MCF 10A (cell line): ENCODE results near the gene CTTN. TPM values are rescaled to one million over a fixed set of nuclear protein-coding genes. Genes with fewer than 3 reads are reported as not detected.

ENCODE experiments used
- BruUV-seq: library from RNA; stranded (reverse); fragments of 400-500 nt; replicated peaks from 2 replicates; lab custom pipeline; 2021; lab: Mats Ljungman, UMichigan
- CTCF ChIA-PET: fragments of 300-600 bp; sonication (Branson Sonifier 250); formaldehyde crosslinking; extraction: SDS; loops from one replicate; lab custom pipeline; 2021; ENCODE audit warnings: antibody characterized with exemption, inconsistent platforms; lab: Yijun Ruan, JAX
- POLR2A ChIA-PET: fragments of 300-600, 350-650 bp; sonication (Branson Sonifier 250); formaldehyde crosslinking; extraction: SDS; loops from one replicate; lab custom pipeline; 2020; ENCODE audit warnings: antibody characterized with exemption, inconsistent platforms; lab: Yijun Ruan, JAX
- DNase-seq: peaks from one replicate; pipeline ENCODE4 v3.0.0-alpha.2; 2018; ENCODE audit not compliant: unreplicated experiment
- H3K27ac Mint-ChIP-seq: one replicate; pipeline ENCODE4 v1.8.0; 2022; ENCODE audit warnings: mild to moderate bottlenecking, low read depth, mixed read lengths; ENCODE audit not compliant: unreplicated experiment
- H3K27me3 Mint-ChIP-seq: one replicate; pipeline ENCODE4 v1.8.0; 2022; ENCODE audit warnings: mixed read lengths; ENCODE audit not compliant: insufficient read depth, unreplicated experiment
- H3K36me3 Mint-ChIP-seq: one replicate; pipeline ENCODE4 v1.8.0; 2022; ENCODE audit warnings: mild to moderate bottlenecking, moderate library complexity, mixed read lengths; ENCODE audit not compliant: insufficient read depth, unreplicated experiment
- H3K4me1 Mint-ChIP-seq: one replicate; pipeline ENCODE4 v1.8.0; 2022; ENCODE audit warnings: mixed read lengths; ENCODE audit not compliant: insufficient read depth, unreplicated experiment
- H3K4me3 Mint-ChIP-seq: one replicate; pipeline ENCODE4 v1.8.0; 2022; ENCODE audit warnings: mild to moderate bottlenecking, moderate library complexity, mixed read lengths; ENCODE audit not compliant: unreplicated experiment
- H3K9me3 Mint-ChIP-seq: one replicate; pipeline ENCODE4 v1.8.0; 2022; ENCODE audit warnings: mixed read lengths; ENCODE audit not compliant: unreplicated experiment
- intact Hi-C: fragments of 100-400 bp; cut with micrococcal nuclease; formaldehyde crosslinking; loops from 2 replicates; pipeline ENCODE4 v1.14.1; 2022
- total RNA-seq: library from RNA; stranded (reverse); gene quantifications from 2 replicates; pipeline ENCODE4 v1.2.3, GENCODE V29; 2022
- TF ChIP-seq, protein P1 (sequence below): fragments of 200-600 bp; IDR thresholded peaks from one replicate; pipeline ENCODE4 v1.8.0; 2022; ENCODE audit warnings: antibody characterized with exemption, mild to moderate bottlenecking; ENCODE audit not compliant: unreplicated experiment

CTTN gene
- total RNA-seq, 1 experiment from 2014 or later: 264 TPM

DNA sequence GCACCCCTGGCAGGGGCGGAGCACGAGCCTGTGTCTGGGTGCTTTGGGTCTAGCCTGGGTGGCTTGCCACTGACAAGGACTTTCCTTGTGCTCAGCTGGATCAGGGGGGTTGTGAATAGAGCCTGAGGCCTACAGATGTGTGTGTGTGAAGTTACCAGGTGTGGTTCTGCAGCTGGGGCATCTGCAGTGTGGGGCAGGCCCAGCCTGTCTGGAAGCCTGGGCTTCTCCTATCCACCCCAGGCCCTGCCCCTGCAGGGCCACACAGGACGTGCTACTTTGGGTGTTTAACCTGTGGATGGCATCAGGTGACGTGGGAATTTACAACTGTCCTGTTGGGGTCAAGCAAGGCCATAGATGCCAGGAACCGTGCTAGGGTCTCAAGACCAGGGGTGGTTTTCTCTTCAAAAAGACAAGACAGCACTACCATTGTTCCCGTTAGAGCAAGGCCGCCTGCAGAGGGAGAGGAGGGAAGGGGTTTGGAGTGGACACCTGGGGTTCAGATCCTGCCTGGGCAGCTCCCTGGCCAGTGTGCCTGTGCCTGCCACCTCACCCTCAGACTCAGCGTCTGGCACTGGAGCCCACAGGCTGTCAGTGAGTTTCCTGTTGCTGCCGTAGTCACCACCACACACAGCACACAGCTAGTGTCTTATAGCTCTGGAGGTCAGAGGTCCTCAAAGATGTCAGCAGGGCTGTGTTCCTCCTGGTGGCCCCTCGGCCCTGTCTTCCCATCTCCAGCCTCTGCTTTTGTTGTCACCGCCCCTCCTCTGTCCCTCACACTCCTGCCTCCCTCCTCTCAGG, 31.6 kb downstream of the CTTN start:
- ChIA-PET CTCF (no interaction called here), POLR2A (no interaction called here)
- H3K27ac Mint-ChIP-seq: no peak overlapping the region
- H3K27me3 Mint-ChIP-seq: no peaks in the 10 kb centered on the region
- peaks cover 67% of the 10 kb centered on the region for H3K36me3 Mint-ChIP-seq
- TF ChIP-seq, protein P1, sequence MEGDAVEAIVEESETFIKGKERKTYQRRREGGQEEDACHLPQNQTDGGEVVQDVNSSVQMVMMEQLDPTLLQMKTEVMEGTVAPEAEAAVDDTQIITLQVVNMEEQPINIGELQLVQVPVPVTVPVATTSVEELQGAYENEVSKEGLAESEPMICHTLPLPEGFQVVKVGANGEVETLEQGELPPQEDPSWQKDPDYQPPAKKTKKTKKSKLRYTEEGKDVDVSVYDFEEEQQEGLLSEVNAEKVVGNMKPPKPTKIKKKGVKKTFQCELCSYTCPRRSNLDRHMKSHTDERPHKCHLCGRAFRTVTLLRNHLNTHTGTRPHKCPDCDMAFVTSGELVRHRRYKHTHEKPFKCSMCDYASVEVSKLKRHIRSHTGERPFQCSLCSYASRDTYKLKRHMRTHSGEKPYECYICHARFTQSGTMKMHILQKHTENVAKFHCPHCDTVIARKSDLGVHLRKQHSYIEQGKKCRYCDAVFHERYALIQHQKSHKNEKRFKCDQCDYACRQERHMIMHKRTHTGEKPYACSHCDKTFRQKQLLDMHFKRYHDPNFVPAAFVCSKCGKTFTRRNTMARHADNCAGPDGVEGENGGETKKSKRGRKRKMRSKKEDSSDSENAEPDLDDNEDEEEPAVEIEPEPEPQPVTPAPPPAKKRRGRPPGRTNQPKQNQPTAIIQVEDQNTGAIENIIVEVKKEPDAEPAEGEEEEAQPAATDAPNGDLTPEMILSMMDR: no peak
- BruUV-seq: no TSS peak
- no peaks in the 10 kb centered on the region for H3K9me3 Mint-ChIP-seq
- intact Hi-C loops: no loop called here
- no peak for DNase-seq
- H3K4me1 Mint-ChIP-seq: no peaks in the 10 kb centered on the region
- H3K4me3 Mint-ChIP-seq: no peak overlapping the region

DNA sequence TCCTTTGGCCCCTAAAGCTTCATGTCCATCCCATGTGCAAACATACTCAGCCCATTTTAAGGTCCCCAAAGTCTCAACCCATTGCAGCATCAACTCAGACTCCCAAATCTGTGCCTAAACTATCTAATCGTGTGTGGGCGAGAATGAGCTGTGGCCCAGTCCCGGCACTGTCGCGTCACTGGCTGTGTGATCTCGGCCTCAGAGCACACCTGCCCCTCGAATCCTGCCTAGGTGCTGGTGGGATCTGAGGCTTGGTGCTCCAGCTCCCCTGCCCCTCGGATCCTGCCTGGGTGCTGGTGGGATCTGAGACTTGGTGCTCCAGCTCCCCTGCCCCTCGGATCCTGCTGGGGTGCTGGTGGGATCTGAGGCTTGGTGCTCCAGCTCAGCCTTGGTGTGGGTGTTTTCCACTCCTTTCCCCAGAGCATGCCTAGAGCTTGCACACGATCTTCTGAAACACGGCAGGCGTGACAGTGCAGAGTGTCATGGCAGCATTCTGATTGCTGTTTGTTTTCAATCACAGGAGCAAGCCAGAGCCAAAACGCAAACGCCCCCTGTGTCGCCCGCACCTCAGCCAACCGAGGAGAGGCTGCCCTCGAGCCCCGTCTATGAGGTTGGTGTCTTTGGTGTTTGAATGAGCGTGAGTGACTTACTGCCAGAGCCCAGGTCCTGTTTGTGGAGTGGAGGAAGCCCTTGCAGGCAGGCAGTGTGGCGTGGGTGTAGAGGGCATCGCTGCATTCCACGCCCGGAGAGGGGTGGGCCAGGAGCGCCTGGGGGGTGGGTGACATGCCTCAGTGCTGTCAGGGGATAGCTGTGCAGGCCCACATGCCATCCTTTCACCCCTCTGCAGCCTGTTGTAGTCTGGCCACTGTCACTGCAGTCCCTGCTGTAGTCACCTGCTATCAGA, 32.6 kb downstream of the CTTN start:
- Mint-ChIP-seq H3K27ac (no peak overlapping the region), H3K4me3 (no peak overlapping the region), H3K36me3 (peaks cover 67% of the 10 kb centered on the region), H3K27me3 (no peaks in the 10 kb centered on the region), H3K4me1 (no peaks in the 10 kb centered on the region), H3K9me3 (no peaks in the 10 kb centered on the region)
- ChIA-PET POLR2A (no interaction called here), CTCF (no interaction called here)
- intact Hi-C loops: no loop called here
- TF ChIP-seq, protein P1: no peak
- BruUV-seq: no TSS peak
- no peak for DNase-seq

DNA sequence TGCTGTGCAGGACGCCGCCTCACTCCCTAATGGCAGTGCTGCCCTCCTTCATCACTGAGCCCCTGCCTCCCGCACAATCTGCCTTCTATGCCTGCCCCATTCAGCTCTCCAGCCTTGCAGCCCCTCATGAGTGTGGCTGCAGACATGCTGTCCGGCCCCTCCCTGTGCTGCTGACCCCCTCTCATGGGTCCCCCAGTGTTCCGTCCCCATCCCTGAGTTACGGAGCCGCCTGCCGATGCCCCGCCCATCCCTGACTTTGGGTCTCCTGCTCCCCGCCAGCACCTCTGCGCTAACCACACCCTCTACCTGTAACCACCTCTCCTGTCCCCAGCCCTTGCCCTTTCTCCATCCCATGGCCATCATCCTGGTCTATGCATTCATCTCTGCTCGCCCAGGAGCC, 33.3 kb downstream of the CTTN start:
- H3K27me3 Mint-ChIP-seq: no peaks in the 10 kb centered on the region
- DNase-seq: no peak
- TF ChIP-seq, protein P1: no peak
- H3K4me3 Mint-ChIP-seq: no peak overlapping the region
- ChIA-PET CTCF (interaction anchor here (0.6 kb wide), 1 partner anchor 965 kb away, joined by 3 read pairs; no protein-coding TSS in a partner anchor), POLR2A (interaction anchor here (1.0 kb wide), 1 partner anchor 13 kb away, joined by 5 read pairs; no protein-coding TSS in a partner anchor)
- peaks cover 70% of the 10 kb centered on the region for H3K36me3 Mint-ChIP-seq
- H3K4me1 Mint-ChIP-seq: no peaks in the 10 kb centered on the region
- no TSS peak for BruUV-seq
- no peak overlapping the region for H3K27ac Mint-ChIP-seq
- no peaks in the 10 kb centered on the region for H3K9me3 Mint-ChIP-seq
- intact Hi-C loops: no loop called here

DNA sequence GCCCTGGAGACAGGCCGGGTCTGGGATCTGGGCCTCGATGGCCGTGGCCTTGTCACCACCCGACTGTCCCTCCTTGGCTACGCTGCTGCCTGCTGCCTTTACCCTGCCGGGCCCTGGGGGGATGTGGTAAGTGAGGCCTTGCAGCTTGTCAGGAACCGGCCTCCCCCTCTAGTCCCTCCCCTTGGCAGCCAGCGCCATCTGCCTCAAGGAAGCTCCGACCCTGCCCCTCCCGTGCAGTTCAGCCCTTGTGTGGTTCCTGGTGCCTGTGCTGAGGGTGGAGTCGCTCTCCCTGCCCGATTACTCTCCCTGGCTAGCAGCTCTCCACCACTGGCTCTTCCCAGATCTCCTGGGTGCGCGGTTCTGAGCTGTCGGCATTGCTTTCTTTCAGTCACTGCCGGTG, 33.7 kb downstream of the CTTN start:
- H3K9me3 Mint-ChIP-seq: no peaks in the 10 kb centered on the region
- no peaks in the 10 kb centered on the region for H3K27me3 Mint-ChIP-seq
- no peak overlapping the region for H3K4me3 Mint-ChIP-seq
- H3K4me1 Mint-ChIP-seq: no peaks in the 10 kb centered on the region
- H3K27ac Mint-ChIP-seq: no peak overlapping the region
- ChIA-PET POLR2A (interaction anchor here (1.0 kb wide), 1 partner anchor 12 kb away, joined by 5 read pairs; no protein-coding TSS in a partner anchor), CTCF (interaction anchor here (0.6 kb wide), 1 partner anchor 965 kb away, joined by 3 read pairs; no protein-coding TSS in a partner anchor)
- BruUV-seq: no TSS peak
- intact Hi-C loops: no loop called here
- TF ChIP-seq, protein P1: no peak
- peaks cover 74% of the 10 kb centered on the region for H3K36me3 Mint-ChIP-seq
- no peak for DNase-seq
